ENCODE data around the gene EYS.

DNA sequence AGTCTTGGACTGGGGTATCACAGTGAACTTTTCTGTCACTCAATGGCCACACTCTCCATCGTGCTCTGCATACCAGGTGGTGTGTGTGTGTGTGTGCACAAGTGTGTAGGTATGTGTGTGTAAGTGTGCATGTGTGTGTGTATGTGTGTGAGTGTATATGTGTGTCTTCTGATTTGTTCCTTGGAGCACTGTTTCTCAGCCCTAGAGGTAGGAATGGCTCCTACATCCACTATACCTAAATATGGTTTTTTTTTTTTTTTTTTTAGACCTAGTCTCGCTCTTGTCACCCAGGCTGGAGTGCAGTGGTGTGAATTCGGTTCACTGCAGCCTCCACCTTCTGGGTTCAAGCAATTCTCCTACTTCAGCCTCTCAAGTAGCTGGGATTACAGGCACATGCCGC is 1834.8 kb downstream of the EYS start:
- TF ChIP-seq, protein P1, sequence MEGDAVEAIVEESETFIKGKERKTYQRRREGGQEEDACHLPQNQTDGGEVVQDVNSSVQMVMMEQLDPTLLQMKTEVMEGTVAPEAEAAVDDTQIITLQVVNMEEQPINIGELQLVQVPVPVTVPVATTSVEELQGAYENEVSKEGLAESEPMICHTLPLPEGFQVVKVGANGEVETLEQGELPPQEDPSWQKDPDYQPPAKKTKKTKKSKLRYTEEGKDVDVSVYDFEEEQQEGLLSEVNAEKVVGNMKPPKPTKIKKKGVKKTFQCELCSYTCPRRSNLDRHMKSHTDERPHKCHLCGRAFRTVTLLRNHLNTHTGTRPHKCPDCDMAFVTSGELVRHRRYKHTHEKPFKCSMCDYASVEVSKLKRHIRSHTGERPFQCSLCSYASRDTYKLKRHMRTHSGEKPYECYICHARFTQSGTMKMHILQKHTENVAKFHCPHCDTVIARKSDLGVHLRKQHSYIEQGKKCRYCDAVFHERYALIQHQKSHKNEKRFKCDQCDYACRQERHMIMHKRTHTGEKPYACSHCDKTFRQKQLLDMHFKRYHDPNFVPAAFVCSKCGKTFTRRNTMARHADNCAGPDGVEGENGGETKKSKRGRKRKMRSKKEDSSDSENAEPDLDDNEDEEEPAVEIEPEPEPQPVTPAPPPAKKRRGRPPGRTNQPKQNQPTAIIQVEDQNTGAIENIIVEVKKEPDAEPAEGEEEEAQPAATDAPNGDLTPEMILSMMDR (conservative IDR thresholded peaks at IDR 0.05; ENCODE audit: low read length): no peak
- TF ChIP-seq EZH2phosphoT487 (IDR thresholded peaks at IDR 0.05; ENCODE audit: borderline replicate concordance): no peak

All from Loucy (cell line).